Astrocyte of the cerebellum (primary cell): ENCODE measurements around the gene TMC3.

ENCODE experiments used
- DNase-seq: peaks from one replicate; pipeline ENCODE4 v3.0.0-alpha.2; 2011; ENCODE audit warnings: low read depth
- H3K4me3 ChIP-seq: 2 replicates; pipeline ENCODE4 v1.5.1; 2011; ENCODE audit warnings: mild to moderate bottlenecking, low read depth, low read length, moderate library complexity
- in situ Hi-C: cut with HindIII; loops from 2 replicates; pipeline ENCODE4 v1.10.0; 2017; ENCODE audit warnings: low sequenced_read_pairs
- TF ChIP-seq, protein P1 (sequence below): IDR thresholded peaks from 2 replicates; pipeline ENCODE4 v1.5.1; 2012; ENCODE audit warnings: low read length, low read depth, moderate library complexity, mild to moderate bottlenecking; ENCODE audit errors: missing control alignments

TMC3 gene

GRCh38 chr15:81295486-81296121, 78.4 kb downstream of the TMC3 start:
- no peak overlapping the region for H3K4me3 ChIP-seq
- TF ChIP-seq, protein P1, sequence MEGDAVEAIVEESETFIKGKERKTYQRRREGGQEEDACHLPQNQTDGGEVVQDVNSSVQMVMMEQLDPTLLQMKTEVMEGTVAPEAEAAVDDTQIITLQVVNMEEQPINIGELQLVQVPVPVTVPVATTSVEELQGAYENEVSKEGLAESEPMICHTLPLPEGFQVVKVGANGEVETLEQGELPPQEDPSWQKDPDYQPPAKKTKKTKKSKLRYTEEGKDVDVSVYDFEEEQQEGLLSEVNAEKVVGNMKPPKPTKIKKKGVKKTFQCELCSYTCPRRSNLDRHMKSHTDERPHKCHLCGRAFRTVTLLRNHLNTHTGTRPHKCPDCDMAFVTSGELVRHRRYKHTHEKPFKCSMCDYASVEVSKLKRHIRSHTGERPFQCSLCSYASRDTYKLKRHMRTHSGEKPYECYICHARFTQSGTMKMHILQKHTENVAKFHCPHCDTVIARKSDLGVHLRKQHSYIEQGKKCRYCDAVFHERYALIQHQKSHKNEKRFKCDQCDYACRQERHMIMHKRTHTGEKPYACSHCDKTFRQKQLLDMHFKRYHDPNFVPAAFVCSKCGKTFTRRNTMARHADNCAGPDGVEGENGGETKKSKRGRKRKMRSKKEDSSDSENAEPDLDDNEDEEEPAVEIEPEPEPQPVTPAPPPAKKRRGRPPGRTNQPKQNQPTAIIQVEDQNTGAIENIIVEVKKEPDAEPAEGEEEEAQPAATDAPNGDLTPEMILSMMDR = no peak
- no peak for DNase-seq
- in situ Hi-C loops = no loop called here

- DNase-seq = no peak
- no peak overlapping the region for H3K4me3 ChIP-seq
- in situ Hi-C loops = loop anchor here (5.0 kb wide), 1 partner anchor 78 kb away; the partner anchor contains the start of gene TMC3
- TF ChIP-seq, protein P1 = no peak
Measured at GRCh38 chr15:81294516-81294880, 79.5 kb downstream of the TMC3 start.

- no peak for DNase-seq
- in situ Hi-C loops = loop anchor here (5.0 kb wide), 1 partner anchor 78 kb away; the partner anchor contains the start of gene TMC3
- H3K4me3 ChIP-seq = no peak overlapping the region
- TF ChIP-seq, protein P1 = no peak
Measured at GRCh38 chr15:81293728-81294515, 80.1 kb downstream of the TMC3 start.

DNA sequence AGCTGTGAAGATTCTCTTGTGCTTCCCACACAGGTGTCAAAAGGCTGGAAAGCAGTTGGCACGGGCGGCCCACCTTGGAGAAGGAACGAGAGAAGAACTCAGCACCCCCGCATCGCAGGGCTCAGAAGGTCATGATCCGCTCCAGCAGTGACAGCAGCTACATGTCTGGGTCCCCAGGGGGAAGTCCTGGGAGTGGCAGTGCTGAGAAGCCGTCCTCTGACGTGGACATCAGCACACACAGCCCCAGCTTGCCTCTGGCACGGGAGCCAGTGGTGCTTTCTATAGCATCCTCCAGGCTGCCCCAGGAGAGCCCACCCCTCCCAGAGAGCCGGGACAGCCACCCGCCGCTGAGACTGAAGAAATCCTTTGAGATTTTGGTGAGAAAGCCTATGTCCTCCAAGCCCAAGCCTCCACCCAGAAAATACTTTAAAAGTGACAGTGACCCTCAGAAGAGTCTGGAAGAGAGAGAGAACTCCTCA, 81.5 kb downstream of the TMC3 start:
- DNase-seq = no peak
- TF ChIP-seq, protein P1 = no peak
- in situ Hi-C loops = loop anchor here (5.0 kb wide), 1 partner anchor 80 kb away; the partner anchor contains the start of gene TMC3
- H3K4me3 ChIP-seq = no peak overlapping the region

DNA sequence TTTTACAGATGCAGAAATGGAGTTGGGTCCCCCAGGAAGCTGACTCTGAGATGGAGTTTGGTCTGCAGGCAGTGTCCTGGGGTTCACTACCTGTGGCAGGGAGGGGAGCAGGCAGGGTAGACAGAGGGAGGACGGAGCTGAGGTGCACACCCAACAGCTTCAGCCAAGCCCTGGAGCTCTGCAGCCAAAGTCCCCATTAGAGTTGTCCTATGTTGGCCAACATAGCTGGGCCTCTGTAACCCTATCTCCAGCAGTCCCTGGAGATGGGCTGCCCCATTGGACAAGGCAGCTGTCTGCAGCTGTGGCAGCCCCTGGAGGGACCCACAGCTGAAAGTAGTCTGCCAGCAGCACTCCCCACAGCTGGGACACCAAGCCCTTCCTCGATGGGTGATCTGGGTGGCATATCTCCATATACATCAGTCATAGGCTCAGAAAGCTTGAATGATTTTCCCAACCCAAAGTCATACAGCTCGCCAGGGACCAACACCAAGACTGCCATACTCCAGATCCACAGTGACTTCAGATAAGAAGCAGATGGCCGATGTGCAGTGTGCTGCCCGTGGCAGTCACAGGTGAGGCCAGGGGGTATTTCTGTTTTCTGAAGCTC, 82.0 kb downstream of the TMC3 start:
- DNase-seq = no peak
- no peak overlapping the region for H3K4me3 ChIP-seq
- TF ChIP-seq, protein P1 = no peak
- in situ Hi-C loops = loop anchor here (5.0 kb wide), 1 partner anchor 80 kb away; the partner anchor contains the start of gene TMC3

- in situ Hi-C loops = loop anchor here (5.0 kb wide), 1 partner anchor 82 kb away; the partner anchor contains the start of gene TMC3
- DNase-seq = no peak
- TF ChIP-seq, protein P1 = no peak
- no peak overlapping the region for H3K4me3 ChIP-seq
Measured at GRCh38 chr15:81289910-81290309, 84.1 kb downstream of the TMC3 start.
